Prostate gland (tissue), 2 donors: Measurements from ENCODE around the gene CEP128.

ENCODE experiments used
- CTCF ChIP-seq, 4 experiments: fragments of 200-600 bp in 2 of 4; fragments of 450-650 bp in 2 of 4; sonication (generic) in 2 of 4; IDR thresholded peaks; 1 replicate in 3 of 4; 2 replicates in 1 of 4; pipeline ENCODE4 v1.5.1; 2016 to 2019; ENCODE audit warnings: antibody characterized with exemption in 4 of 4, mild to moderate bottlenecking in 2 of 4, moderate library complexity in 2 of 4
- POLR2AphosphoS5 ChIP-seq: sonication (generic); formaldehyde crosslinking; IDR thresholded peaks from one replicate; pipeline ENCODE4 v1.6.1; 2017; ENCODE audit warnings: antibody characterized with exemption

- TF ChIP-seq CTCF (IDR thresholded peaks at IDR 0.05) (no peak), POLR2AphosphoS5 (no peak)
These were observed 32.5 kb upstream of the CEP128 start for GRCh38 chr14:80973931-80974641.
